Hematopoietic multipotent progenitor cell (in vitro differentiated cells): ENCODE data around the gene TRIM32. TPM values are rescaled to one million over a fixed set of nuclear protein-coding genes. Genes with fewer than 3 reads are reported as not detected.

Experiments
- DNase-seq, 3 donors: peaks; one replicate each; pipeline ENCODE4 v3.0.0-alpha.2; 2011 to 2015; ENCODE audit warnings: low read depth in 2 of 3, low spot score in 2 of 3
- total RNA-seq: library from RNA; depleted of rRNA; stranded (reverse); fragments of >200 nt; gene quantifications from one replicate; pipeline ENCODE4 v1.2.3, GENCODE V29; 2012

The TRIM32 gene
- total RNA-seq, 1 donor: 12.1 TPM

GRCh38 chr9:116750510-116750909 lies 63.4 kb downstream of the TRIM32 start:
- no peak for DNase-seq
